Measurements from ENCODE around the gene IL6R. TPM values are rescaled to one million over a fixed set of nuclear protein-coding genes. Genes with fewer than 3 reads are reported as not detected.
"Not testable (repeated sequence)": the region's sequence is repeated elsewhere in the genome, so short reads cannot be mapped to it uniquely, and the experiment has no call there.

Gene IL6R
- total and polyA plus RNA-seq, 4 donors = 3.8 to 7.3 (median 5.4) TPM

DNA sequence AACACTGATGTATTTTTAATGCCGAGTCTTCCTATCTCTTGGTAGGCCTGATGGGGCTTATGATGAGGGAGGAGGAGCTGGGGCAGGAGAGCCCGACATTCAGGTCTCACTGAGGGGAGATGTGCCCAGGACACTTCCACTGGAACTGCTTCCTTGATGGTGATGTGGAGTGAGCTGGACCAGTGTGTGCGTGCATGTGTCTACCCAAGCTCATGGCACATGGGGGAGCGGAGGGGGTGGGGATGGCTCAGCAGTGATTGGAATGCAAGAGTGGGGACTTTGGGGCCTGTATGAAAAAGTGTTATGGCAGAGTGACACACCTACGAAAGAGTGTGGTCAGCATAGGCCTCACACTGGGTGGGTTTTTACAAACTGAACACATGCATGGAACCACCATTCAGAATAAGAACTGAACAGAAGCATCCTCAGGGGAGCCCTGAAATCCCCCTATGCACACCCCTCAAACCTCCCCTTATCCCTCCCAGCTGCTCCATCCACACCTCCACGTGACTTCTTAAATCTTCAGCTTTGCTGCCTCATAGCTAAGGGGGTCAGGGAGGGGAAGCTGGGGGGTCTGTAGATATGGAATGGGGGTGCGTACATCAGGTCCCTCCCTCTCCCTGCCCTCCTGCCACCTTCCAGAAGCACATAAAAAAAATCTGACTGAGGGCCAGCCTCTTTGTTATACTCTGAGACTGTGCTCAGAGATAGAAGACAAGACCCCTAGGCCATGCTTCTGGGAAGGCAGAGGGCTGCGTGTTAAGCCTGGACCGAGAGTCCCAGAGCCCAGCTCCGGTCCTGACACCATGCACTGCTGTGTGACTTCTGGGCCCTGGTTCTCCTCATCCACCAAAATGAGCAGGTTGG is 11.6 kb downstream of the IL6R start:
- no peak overlapping the region for H3K27ac ChIP-seq (ENCODE audit: low read depth, low read length)
- H3K4me3 ChIP-seq (ENCODE audit: low read depth, low read length) = no peak overlapping the region
- no peaks in the 10 kb centered on the region for H3K27me3 ChIP-seq (ENCODE audit: control insufficient read depth, insufficient read depth, low read length)
- 95% methylated on average over 7 of the region's 10 CpGs for WGBS (ENCODE audit: insufficient coverage)
- no peaks in the 10 kb centered on the region for H3K9me3 ChIP-seq (ENCODE audit: control insufficient read depth, insufficient read depth, low read length)
- peaks cover 20% of the 10 kb centered on the region for H3K4me1 ChIP-seq (ENCODE audit: control insufficient read depth, insufficient read depth, low read length)
- no peak for DNase-seq (ENCODE audit: low read depth in 4 of 6, low spot score in 6 of 6)
- H3K36me3 ChIP-seq (ENCODE audit: control insufficient read depth, insufficient read depth, low read length) = no peaks in the 10 kb centered on the region

DNA sequence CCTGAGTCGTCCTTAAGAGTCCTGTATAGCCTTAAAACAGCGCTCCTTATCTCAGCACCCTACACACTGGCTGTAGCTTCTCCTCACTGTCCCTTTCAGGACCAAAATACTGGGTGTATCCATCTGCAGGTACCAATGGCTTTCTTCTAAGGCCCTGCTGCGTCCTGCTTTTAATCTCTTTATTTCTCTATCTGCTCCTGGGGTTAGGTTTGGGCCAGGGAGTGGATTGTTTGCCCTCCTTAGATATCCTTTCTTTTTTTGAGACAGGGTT is 12.1 kb downstream of the IL6R start:
- no peaks in the 10 kb centered on the region for H3K27me3 ChIP-seq (ENCODE audit: control insufficient read depth, insufficient read depth, low read length)
- H3K4me1 ChIP-seq (ENCODE audit: control insufficient read depth, insufficient read depth, low read length) = peaks cover 20% of the 10 kb centered on the region
- H3K4me3 ChIP-seq (ENCODE audit: low read depth, low read length) = no peak overlapping the region
- no peak for DNase-seq (ENCODE audit: low read depth in 4 of 6, low spot score in 6 of 6)
- no peak overlapping the region for H3K27ac ChIP-seq (ENCODE audit: low read depth, low read length)
- 90% methylated on average over 2 of the region's 3 CpGs for WGBS (ENCODE audit: insufficient coverage)
- H3K9me3 ChIP-seq (ENCODE audit: control insufficient read depth, insufficient read depth, low read length) = no peaks in the 10 kb centered on the region
- H3K36me3 ChIP-seq (ENCODE audit: control insufficient read depth, insufficient read depth, low read length) = no peaks in the 10 kb centered on the region

DNA sequence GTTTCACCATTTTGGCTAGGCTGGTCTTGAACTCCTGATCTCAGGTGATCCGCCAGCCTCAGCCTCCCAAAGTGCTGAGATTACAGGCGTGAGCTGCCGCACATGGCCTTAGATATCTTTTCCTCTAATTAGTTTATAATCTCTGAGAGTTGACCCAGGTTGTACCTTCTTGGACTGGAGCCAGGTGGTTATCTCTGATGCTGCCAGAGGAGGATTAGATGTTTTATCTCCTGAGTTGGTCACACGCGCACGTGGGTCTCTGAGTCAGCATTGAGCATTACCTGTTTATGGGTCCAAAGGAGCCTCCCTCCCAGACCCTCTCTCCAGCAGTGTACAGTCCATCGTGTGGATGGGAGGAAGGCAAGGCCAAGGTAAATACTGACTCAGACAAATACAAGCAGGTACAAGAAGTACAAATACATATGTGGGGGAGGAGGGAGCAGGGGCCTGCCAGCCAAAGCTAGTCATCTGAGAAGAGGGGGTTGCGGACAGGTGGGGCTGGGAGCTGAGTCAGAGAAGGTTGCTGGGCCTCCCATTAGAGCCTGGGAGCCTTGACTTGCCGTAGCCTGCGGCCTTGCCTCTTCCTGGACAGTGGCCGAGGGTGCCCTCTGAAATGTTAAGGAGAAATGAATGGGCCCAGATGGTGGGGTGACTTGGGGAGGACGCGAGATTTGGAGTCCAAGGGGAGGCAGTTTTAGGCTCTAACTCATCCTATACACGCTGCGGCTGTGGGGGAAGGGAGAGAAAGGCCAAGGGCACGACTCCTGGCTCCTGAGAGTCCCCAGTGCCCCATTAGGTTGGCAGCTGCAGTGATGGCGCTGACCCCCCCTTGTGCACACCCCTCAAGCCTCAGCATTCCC is 13.1 kb downstream of the IL6R start:
- no peaks in the 10 kb centered on the region for H3K27me3 ChIP-seq (ENCODE audit: control insufficient read depth, insufficient read depth, low read length)

DNA sequence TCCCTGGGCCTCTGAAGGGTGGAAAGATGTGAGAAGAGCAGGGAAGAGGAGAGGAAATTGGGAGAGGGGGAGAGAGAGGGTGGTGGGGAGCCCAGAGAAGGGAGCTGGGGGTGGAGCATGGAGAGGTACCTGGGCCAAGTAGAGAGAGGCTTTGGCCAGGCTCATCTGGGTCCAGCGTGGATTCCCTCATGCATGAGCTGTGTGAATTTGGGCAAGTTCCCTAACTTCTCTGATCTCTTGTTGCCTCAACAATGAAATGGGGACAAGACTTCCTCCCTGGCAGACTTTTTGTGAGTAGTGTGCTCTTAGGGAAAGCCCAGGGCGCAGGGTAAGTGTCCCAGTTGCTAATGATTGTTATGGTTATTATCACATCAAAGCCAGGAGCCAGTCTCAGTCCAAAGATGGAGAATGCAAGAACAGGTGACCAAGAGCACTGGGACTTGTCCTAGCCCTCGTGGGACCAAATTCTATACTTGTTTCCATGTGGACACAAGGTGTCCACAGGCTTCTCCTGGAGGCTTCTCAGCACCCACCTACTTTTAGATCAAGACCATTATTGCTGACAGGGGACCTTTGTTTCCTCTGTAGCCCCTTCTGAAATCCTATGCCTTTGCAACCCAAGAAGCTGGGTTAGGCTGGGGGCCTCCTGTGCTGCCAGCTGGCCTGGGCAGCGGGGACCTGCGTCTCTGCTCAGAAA is 13.9 kb downstream of the IL6R start:
- Histone ChIP-seq H3K4me3 (ENCODE audit: low read depth, low read length) (no peak overlapping the region), H3K27ac (ENCODE audit: low read depth, low read length) (peak overlapping the region; percentile 75), H3K27me3 (ENCODE audit: control insufficient read depth, insufficient read depth, low read length) (no peaks in the 10 kb centered on the region), H3K9me3 (ENCODE audit: control insufficient read depth, insufficient read depth, low read length) (no peaks in the 10 kb centered on the region), H3K4me1 (ENCODE audit: control insufficient read depth, insufficient read depth, low read length) (peaks cover 34% of the 10 kb centered on the region), H3K36me3 (ENCODE audit: control insufficient read depth, insufficient read depth, low read length) (no peaks in the 10 kb centered on the region)
- WGBS (ENCODE audit: insufficient coverage) = 61% methylated on average over 5 of the region's 5 CpGs
- DNase-seq (ENCODE audit: low read depth in 4 of 6, low spot score in 6 of 6) = no peak

More for the DNA sequence above, 13.1 kb downstream of the IL6R start:
- H3K4me1 ChIP-seq (ENCODE audit: control insufficient read depth, insufficient read depth, low read length) = peaks cover 26% of the 10 kb centered on the region
- no peak for DNase-seq (ENCODE audit: low read depth in 4 of 6, low spot score in 6 of 6)
- no peaks in the 10 kb centered on the region for H3K36me3 ChIP-seq (ENCODE audit: control insufficient read depth, insufficient read depth, low read length)
- H3K27ac ChIP-seq (ENCODE audit: low read depth, low read length) = no peak overlapping the region
- no peaks in the 10 kb centered on the region for H3K9me3 ChIP-seq (ENCODE audit: control insufficient read depth, insufficient read depth, low read length)
- 93% methylated on average over 2 of the region's 17 CpGs for WGBS (ENCODE audit: insufficient coverage)
- no peak overlapping the region for H3K4me3 ChIP-seq (ENCODE audit: low read depth, low read length)

DNA sequence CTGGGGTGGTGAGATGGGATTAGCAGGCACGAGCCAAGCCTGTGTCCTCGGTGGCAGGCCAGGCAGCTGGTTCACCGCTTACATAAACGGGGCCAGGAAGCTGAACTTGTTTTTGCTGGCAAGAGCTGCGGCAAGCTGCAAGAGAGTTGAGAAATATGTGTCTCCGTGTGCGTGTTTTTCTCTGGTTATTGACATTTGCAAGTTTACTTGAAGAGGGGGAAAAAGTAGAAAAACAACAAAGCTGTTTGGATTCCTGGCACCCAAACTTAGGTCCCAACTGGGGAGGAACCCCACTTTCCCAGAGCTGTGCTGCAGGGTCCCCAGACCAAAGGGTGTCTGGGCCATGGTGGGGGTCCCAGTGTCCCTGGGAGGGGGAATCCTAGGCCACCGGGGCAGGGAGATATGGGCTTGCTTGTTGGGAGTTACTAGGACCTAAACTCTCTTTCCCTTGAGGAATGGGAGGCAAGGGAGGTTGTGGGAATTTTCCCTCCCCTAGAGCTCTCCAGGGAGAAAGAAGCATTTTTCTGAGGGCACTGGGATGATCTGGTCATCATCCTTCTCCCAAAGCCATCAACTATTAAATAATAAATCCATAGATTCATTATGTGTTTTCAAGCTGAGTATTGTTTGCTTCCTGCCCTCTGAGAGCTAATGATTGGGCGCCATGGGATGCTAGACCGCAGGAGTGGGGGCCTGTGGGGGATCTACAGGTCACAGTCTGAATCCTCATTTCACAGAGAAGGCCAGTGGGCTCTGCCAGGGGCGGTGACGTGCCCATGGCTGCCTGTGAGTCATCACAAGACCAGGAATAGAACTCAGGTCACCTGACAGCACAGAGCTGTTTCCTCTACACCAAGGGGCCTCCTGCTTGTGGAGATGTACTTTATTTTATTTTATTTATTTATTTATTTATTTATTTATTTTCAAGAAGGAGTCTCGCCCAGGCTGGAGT is 14.8 kb downstream of the IL6R start:
- Histone ChIP-seq H3K36me3 (ENCODE audit: control insufficient read depth, insufficient read depth, low read length) (no peaks in the 10 kb centered on the region), H3K4me3 (ENCODE audit: low read depth, low read length) (no peak overlapping the region), H3K9me3 (ENCODE audit: control insufficient read depth, insufficient read depth, low read length) (no peaks in the 10 kb centered on the region), H3K27ac (ENCODE audit: low read depth, low read length) (peak overlapping the region; percentile 75), H3K27me3 (ENCODE audit: control insufficient read depth, insufficient read depth, low read length) (no peaks in the 10 kb centered on the region), H3K4me1 (ENCODE audit: control insufficient read depth, insufficient read depth, low read length) (peaks cover 39% of the 10 kb centered on the region)
- WGBS (ENCODE audit: insufficient coverage) = 38% methylated on average over 11 of the region's 13 CpGs
- DNase-seq (ENCODE audit: low read depth in 4 of 6, low spot score in 6 of 6) = peak in 1 of 6 donors; percentile 81

DNA sequence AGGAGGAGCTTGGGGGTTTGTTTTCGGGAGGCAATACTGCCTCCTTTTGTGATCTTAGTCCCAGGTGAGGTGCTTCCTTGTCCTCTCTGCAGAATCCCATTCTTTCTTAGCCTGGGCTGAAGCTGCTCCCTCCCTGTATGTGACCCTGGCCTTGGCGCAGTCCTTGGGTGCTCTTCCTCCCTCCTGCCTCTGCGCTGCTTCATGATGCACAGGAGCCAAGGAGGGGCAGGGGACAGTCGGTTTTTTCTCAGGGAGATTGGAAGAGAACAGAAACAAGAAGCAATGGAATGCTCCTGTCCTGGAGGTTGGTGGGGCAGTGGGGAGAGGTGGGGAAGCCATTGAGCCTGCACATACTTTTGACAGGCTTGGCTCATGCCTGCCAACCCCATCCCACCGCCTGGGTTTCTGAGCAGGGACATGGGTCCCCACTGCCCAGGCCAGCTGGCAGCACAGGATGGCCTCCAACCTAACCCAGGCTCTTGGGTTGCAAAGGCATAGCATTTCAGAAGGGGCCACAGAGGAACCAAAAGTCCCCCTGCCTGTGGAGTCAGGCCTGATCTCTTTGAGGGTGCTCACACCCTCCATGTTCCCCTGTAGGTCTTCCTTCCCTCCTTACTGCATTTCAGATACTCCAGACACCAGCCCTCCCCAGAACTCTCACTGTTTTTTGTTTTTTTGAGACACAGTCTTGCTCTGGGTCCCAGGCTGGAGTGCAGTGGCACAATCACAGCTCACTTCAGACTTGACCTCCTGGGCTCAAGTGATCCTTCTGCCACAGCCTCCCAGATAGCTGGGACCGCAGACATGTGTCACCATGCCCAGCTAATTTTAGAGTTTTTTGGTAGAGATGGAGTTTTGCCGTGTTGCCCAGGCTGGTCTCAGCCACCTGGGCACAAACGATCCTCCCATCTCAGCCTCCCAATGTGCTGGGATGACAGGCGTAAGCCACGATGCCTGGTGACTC is 16.1 kb downstream of the IL6R start:
- 100% methylated on average over 1 of the region's 10 CpGs for WGBS (ENCODE audit: insufficient coverage)

DNA sequence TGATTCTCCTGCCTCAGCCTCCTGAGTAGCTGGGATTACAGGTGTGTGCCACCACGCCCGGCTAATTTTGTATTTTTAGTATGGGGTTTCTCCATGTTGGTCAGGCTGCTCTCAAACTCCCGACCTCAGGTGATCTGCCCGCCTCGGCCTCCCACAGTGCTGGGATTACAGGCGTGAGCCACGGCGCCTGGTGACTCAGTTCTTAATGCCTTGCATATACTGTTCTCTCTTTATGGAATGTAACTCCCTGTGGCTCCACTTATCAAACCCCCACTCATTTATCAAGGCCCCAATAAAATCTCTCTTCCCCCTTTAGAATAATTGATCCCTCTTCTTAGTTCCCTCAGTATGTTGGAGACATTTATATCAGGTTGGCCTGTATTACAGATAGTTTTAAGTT is 16.9 kb downstream of the IL6R start:
- not testable (repeated sequence) for H3K36me3 ChIP-seq (ENCODE audit: control insufficient read depth, insufficient read depth, low read length); H3K27ac ChIP-seq (ENCODE audit: low read depth, low read length); H3K9me3 ChIP-seq (ENCODE audit: control insufficient read depth, insufficient read depth, low read length); H3K4me3 ChIP-seq (ENCODE audit: low read depth, low read length); H3K27me3 ChIP-seq (ENCODE audit: control insufficient read depth, insufficient read depth, low read length); DNase-seq (ENCODE audit: low read depth in 4 of 6, low spot score in 6 of 6)
- 95% methylated on average over 6 of the region's 8 CpGs for WGBS (ENCODE audit: insufficient coverage)
- H3K4me1 ChIP-seq (ENCODE audit: control insufficient read depth, insufficient read depth, low read length) = peaks cover 39% of the 10 kb centered on the region

More for the DNA sequence above, 16.1 kb downstream of the IL6R start:
- H3K4me1 ChIP-seq (ENCODE audit: control insufficient read depth, insufficient read depth, low read length) = peaks cover 39% of the 10 kb centered on the region
- no peaks in the 10 kb centered on the region for H3K27me3 ChIP-seq (ENCODE audit: control insufficient read depth, insufficient read depth, low read length)
- H3K36me3 ChIP-seq (ENCODE audit: control insufficient read depth, insufficient read depth, low read length) = no peaks in the 10 kb centered on the region
- H3K9me3 ChIP-seq (ENCODE audit: control insufficient read depth, insufficient read depth, low read length) = no peaks in the 10 kb centered on the region
- no peak overlapping the region for H3K4me3 ChIP-seq (ENCODE audit: low read depth, low read length)
- no peak overlapping the region for H3K27ac ChIP-seq (ENCODE audit: low read depth, low read length)
- no peak for DNase-seq (ENCODE audit: low read depth in 4 of 6, low spot score in 6 of 6)

DNA sequence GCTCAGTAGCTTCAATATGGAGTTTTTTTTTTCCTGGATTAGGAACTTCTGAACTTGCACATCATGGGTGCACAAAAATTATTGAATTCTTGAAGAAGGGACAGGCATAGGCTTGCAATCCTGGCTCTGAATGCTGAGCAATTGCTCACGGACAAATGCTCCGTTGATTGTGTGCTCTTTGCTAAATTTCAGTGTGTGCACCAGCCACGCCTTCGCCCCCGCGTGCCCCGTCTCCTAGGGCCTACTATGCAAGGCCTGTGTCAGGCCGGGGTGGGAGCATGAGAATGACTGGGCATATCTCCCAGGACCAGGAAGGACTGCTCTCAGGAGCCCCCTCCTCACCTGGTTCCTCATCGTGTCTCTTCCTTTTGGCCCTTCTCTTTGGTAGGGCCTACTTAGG is 17.4 kb downstream of the IL6R start:
- Histone ChIP-seq H3K4me1 (ENCODE audit: control insufficient read depth, insufficient read depth, low read length) (peaks cover 43% of the 10 kb centered on the region), H3K36me3 (ENCODE audit: control insufficient read depth, insufficient read depth, low read length) (no peaks in the 10 kb centered on the region), H3K27me3 (ENCODE audit: control insufficient read depth, insufficient read depth, low read length) (no peaks in the 10 kb centered on the region), H3K4me3 (ENCODE audit: low read depth, low read length) (no peak overlapping the region), H3K27ac (ENCODE audit: low read depth, low read length) (no peak overlapping the region), H3K9me3 (ENCODE audit: control insufficient read depth, insufficient read depth, low read length) (no peaks in the 10 kb centered on the region)
- 89% methylated on average over 9 of the region's 9 CpGs for WGBS (ENCODE audit: insufficient coverage)
- no peak for DNase-seq (ENCODE audit: low read depth in 4 of 6, low spot score in 6 of 6)

All from spinal cord (tissue), 10 donors.